Activated CD4-positive, alpha-beta T cell treated with anti-CD3 and anti-CD28 coated beads, Interleukin-2, amount 10 ng/mL, durations not matched to agents 7 days and 5 days (primary cell): ENCODE measurements around the gene DUSP7. TPM values are rescaled to one million over a fixed set of nuclear protein-coding genes. Genes with fewer than 3 reads are reported as not detected.

Experiments used
- CTCF ChIA-PET: fragments of 350-600 bp; sonication (Branson Sonifier 250); formaldehyde crosslinking; loops from one replicate; lab custom pipeline; 2021; ENCODE audit warnings: antibody characterized with exemption; lab: Charles Lee
- POLR2A ChIA-PET: fragments of 350-600 bp; sonication (Branson Sonifier 250); formaldehyde crosslinking; loops from one replicate; lab custom pipeline; 2021; ENCODE audit warnings: antibody characterized with exemption; lab: Charles Lee
- DNase-seq: peaks from one replicate; pipeline ENCODE4 v3.0.0-alpha.2; 2020
- H3K27ac Mint-ChIP-seq: one replicate; pipeline ENCODE4 v1.8.0; 2021; ENCODE audit warnings: mild to moderate bottlenecking, moderate library complexity, mixed read lengths
- H3K27me3 Mint-ChIP-seq: one replicate; pipeline ENCODE4 v1.8.0; 2021; ENCODE audit warnings: mixed read lengths
- H3K36me3 Mint-ChIP-seq: one replicate; pipeline ENCODE4 v1.8.0; 2021; ENCODE audit warnings: low read depth, mixed read lengths
- H3K4me1 Mint-ChIP-seq: one replicate; pipeline ENCODE4 v1.8.0; 2021; ENCODE audit warnings: mixed read lengths
- H3K4me3 Mint-ChIP-seq: one replicate; pipeline ENCODE4 v1.8.0; 2021; ENCODE audit warnings: mild to moderate bottlenecking, moderate library complexity, mixed read lengths
- H3K9me3 Mint-ChIP-seq: one replicate; pipeline ENCODE4 v1.8.0; 2021; ENCODE audit warnings: mixed read lengths
- total RNA-seq, 2 experiments: library from RNA; stranded (reverse); gene quantifications; one replicate each; pipeline ENCODE4 v1.2.3, GENCODE V29; 2021

Gene DUSP7, protein sequence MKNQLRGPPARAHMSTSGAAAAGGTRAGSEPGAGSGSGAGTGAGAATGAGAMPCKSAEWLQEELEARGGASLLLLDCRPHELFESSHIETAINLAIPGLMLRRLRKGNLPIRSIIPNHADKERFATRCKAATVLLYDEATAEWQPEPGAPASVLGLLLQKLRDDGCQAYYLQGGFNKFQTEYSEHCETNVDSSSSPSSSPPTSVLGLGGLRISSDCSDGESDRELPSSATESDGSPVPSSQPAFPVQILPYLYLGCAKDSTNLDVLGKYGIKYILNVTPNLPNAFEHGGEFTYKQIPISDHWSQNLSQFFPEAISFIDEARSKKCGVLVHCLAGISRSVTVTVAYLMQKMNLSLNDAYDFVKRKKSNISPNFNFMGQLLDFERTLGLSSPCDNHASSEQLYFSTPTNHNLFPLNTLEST
- 10 to 100 TPM; 38.3 to 42.0 TPM for total RNA-seq

DNA sequence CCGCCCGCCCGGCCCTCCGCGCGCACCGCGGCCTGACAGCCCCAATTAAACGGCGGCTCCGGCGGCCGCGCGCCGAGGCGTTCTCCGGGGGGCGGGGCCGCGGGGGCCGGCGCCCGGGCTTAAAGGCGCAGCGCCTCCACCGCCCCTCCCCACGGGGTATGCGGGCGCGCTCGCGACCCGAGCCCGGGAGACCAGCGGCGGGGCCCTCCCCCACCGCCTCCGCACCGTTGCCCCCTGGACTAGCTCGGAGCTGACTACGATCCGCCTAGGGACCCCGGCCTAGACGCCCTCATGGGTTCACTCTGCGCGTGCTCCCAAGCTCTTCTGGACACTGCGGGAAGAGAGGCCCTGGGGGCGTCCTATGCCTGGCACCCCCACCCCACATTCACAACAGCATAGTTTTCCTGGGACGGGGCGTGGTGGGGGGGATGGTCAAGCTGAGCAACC is at the start of gene DUSP7:
TSS of gene DUSP7 (minus strand) at position 51 of the 447 bp plus-strand sequence. CDS start 205 bp downstream, outside the sequence.
- ChIA-PET CTCF (interaction anchor here (0.5 to 2.3 kb wide), 18 partner anchors 13 to 461 kb away, joined by 3 to 12 read pairs (median 4); partner anchors contain the start of genes ACY1, PARP3, RPL29 and RRP9), POLR2A (no interaction called here)
- no peaks in the 10 kb centered on the region for H3K27me3 Mint-ChIP-seq
- peak within 1 kb of the TSS; percentile 87 for H3K4me3 Mint-ChIP-seq
- H3K27ac Mint-ChIP-seq, result peak within 1 kb of the TSS; percentile 95
- H3K4me1 Mint-ChIP-seq, result peaks cover 39% of the 10 kb centered on the region
- H3K36me3 Mint-ChIP-seq, result peaks cover 20% of the 10 kb centered on the region
- H3K9me3 Mint-ChIP-seq, result no peaks in the 10 kb centered on the region
- peak; percentile 73 for DNase-seq

DNA sequence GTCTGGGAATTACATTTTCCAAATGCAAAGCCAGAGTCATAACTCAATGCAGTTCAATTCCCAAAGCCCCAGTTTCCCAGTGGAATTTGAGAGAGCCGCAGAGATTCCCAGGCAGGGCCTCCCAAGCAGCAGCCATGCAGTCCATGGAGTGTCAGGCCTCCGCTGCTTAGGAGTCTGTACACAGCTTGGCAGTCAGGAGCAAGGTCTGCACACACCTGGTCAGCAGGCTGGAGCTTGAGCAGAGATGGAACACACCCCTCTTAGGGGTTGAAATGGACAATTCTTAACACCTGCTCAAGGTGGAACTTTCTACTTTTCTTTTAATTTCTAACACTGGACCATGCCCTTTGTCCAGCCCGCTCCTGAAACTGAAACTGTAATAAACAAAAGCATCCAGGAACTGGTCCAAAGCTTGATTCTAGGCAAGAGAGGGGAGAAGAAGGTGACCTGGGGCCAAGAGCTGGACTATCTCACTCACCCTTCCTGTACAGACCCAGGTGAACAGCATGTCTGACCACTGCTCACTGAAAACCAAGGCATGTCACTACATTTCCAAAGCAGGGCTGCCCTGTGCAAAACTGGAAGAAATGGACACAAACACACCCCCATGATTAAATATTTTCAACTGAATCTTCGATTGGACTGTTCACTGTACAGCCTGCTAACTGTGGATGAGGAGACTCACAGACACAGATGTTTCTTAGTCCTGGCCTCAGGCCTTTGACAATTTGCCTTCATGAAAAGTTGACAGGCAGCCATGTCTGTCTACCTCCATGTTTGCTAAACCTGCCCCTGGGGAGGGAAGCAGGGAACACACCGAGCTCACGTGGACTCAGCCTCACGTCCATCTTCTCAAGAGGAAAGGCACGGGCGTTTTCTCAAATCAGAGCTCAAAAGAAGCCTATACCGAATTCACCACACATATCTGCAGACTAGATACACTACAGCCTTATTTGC is 48.6 kb upstream of the DUSP7 start:
- no peaks in the 10 kb centered on the region for H3K27me3 Mint-ChIP-seq
- ChIA-PET POLR2A (no interaction called here), CTCF (interaction anchor here (0.6 kb wide), 1 partner anchor 93 kb away, joined by 3 read pairs; no protein-coding TSS in a partner anchor)
- H3K4me3 Mint-ChIP-seq, result no peak overlapping the region
- H3K27ac Mint-ChIP-seq, result no peak overlapping the region
- peaks cover 5% of the 10 kb centered on the region for H3K9me3 Mint-ChIP-seq
- peaks cover 33% of the 10 kb centered on the region for H3K36me3 Mint-ChIP-seq
- no peaks in the 10 kb centered on the region for H3K4me1 Mint-ChIP-seq
- no peak for DNase-seq

DNA sequence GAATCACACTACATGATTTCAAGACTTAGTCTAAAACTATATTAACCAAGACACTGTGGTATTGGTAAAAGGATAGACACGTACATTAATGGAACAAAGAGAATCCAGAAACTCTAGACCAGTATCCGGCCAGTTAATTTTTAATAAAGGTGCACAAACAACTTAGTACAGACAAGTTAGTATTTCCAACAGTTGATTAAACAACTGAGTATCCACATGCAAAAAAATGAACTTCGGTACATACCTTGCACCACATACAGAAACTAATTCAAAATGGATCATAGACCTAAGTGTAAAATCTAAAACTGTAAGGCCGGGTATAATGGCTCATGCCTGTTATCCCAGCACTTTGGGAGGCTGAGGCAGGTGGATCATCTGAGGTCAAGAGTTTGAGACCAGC is 46.6 kb upstream of the DUSP7 start:
- no peak overlapping the region for H3K4me3 Mint-ChIP-seq
- CTCF ChIA-PET, result no interaction called here
- H3K4me1 Mint-ChIP-seq, result no peaks in the 10 kb centered on the region
- peaks cover 32% of the 10 kb centered on the region for H3K36me3 Mint-ChIP-seq
- no peak overlapping the region for H3K27ac Mint-ChIP-seq
- peaks cover 5% of the 10 kb centered on the region for H3K9me3 Mint-ChIP-seq
- DNase-seq, result no peak
- H3K27me3 Mint-ChIP-seq, result no peaks in the 10 kb centered on the region
- POLR2A ChIA-PET, result no interaction called here

DNA sequence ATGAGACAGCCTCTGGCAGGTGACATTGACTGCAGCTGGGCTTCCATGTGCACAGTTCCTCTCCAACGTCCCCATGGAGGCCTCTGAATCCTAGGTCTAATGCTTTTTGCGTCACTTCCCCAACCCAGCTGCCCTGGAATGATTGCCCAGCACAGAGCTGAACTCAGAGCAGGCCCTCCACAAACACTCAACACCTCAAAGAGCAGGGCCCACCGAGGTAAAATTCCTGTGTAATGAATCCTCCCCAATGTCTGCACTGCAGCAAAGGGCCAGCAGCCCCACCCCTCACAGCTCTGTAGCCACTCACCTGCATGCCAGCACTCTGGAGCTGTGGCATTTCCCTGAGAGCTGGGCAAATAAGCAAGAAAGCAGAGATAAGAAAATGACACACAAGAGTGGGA is 42.6 kb upstream of the DUSP7 start:
- ChIA-PET CTCF (no interaction called here), POLR2A (no interaction called here)
- Mint-ChIP-seq H3K27me3 (no peaks in the 10 kb centered on the region), H3K9me3 (peaks cover 5% of the 10 kb centered on the region), H3K4me1 (no peaks in the 10 kb centered on the region), H3K27ac (no peak overlapping the region), H3K36me3 (peaks cover 29% of the 10 kb centered on the region), H3K4me3 (no peak overlapping the region)
- DNase-seq, result no peak

DNA sequence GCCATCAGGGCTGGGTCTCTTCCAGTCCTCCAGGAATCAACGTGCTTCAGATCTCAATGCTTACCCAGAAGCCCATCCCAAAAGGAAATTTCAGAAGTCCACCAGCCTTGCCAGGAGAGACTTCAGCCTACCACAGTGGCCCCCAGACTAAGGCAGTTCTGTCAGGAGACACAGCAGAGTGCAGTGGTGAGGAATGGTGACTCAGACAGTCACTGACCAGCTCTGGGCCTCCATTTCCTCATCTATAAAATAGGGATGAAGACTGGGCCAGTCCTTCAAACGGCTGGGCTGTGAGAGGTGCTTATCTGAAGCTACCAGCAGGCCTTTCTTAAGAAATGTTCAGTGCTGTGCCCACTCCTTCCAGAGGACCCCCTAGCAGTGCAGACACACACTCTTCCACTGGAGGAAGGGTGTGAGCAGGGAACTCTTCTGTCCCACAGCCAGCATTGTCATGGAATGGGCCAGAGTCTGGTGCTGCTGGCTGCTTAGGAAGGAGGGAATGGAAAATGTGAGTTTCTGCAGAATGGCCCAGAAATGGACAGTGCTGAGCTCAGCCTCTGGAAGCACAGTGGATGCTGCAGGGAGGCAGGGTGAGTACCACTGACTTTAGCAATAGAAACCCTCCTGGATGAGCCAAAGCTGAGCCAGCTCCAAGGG is 41.6 kb upstream of the DUSP7 start:
- H3K27ac Mint-ChIP-seq, result peak overlapping the region; percentile 4
- H3K27me3 Mint-ChIP-seq, result no peaks in the 10 kb centered on the region
- no peaks in the 10 kb centered on the region for H3K4me1 Mint-ChIP-seq
- H3K36me3 Mint-ChIP-seq, result peaks cover 25% of the 10 kb centered on the region
- ChIA-PET POLR2A (no interaction called here), CTCF (no interaction called here)
- no peak for DNase-seq
- no peak overlapping the region for H3K4me3 Mint-ChIP-seq
- peaks cover 5% of the 10 kb centered on the region for H3K9me3 Mint-ChIP-seq

DNA sequence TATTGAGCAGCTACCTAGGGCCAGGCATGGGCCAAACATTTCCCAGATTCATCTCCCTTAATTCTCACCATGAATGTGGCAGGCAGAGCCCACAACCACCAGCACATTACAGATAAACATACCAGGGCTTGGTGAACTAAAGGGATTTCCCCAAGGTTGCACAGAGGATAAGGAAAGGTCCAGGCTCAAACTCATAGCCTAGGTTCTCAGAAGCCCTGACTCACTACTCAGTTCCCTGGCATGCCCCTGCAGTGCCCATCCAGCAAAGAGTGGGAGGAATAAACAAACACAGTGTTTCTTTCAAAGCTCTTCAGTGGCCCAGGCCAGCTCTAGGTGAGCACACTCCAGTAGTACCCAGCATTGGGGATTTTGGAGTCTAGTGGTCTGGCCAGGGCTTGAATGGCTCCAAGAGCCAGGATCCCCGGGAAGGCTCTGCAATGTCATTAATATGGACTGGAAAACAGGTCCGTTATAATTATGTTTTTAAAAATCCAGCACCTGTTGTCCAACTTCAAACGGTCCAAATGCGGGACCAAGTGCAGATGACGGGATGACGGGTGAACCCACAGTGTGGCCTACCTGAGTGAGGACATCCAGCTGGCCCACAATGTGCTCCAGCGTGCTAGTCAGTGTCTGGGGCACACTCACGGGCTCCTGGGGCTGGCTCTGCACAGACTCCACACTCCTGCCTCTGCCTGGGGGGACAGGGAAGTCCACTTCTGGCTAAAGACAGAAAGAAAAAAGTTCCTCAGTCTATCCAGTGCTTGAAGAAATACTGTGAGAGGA is 39.8 kb upstream of the DUSP7 start:
- Mint-ChIP-seq H3K9me3 (no peaks in the 10 kb centered on the region), H3K27ac (no peak overlapping the region), H3K36me3 (peaks cover 11% of the 10 kb centered on the region), H3K4me1 (no peaks in the 10 kb centered on the region), H3K27me3 (no peaks in the 10 kb centered on the region), H3K4me3 (no peak overlapping the region)
- POLR2A ChIA-PET, result no interaction called here
- CTCF ChIA-PET, result no interaction called here
- no peak for DNase-seq

DNA sequence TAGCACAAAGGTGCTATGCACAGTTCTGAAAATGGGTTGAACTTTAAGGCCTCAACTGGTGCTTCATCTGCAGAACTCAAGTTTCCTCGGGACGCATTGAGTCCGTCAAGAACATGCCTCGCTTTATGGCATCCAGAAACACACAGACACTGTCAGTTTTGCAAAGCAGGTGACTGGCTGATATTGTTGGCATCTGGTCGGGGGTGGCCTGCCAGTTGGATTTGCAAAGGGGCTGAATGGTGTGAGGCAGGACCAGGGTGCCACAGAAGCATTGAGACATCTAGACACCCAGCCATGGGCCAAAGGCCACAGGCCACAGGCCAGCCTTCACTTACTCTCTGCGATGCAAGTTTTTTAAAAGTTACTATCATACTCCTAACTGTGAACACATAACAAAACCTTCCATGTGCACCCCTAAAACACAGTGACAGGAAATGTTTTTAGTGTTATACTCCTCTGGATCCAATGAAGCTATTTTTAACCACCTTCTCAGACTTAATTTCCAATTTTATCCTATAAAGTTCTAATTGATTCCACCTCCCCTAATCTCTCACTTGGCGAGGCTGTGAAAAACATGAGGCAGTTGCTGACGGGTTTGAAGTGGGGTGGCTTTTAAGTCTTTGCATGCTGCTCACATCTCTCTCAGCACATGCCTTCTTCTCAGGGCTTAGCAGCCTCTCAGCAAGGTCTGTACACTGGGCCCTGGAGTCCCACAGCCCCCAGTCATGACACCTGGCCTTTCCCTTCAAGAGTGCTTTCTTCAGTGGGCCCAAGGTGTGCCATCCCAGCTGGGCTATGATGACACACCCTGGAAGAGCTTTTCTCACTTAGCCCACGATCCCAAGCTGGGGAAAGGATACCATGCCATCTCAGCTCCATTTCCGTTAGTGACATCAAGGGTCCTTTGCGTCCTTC is 38.5 kb upstream of the DUSP7 start:
- Mint-ChIP-seq H3K27ac (no peak overlapping the region), H3K36me3 (no peaks in the 10 kb centered on the region), H3K4me3 (no peak overlapping the region), H3K4me1 (no peaks in the 10 kb centered on the region), H3K9me3 (no peaks in the 10 kb centered on the region), H3K27me3 (no peaks in the 10 kb centered on the region)
- ChIA-PET POLR2A (no interaction called here), CTCF (interaction anchor here (1.1 kb wide), 1 partner anchor 90 kb away, joined by 3 read pairs; no protein-coding TSS in a partner anchor)
- no peak for DNase-seq

DNA sequence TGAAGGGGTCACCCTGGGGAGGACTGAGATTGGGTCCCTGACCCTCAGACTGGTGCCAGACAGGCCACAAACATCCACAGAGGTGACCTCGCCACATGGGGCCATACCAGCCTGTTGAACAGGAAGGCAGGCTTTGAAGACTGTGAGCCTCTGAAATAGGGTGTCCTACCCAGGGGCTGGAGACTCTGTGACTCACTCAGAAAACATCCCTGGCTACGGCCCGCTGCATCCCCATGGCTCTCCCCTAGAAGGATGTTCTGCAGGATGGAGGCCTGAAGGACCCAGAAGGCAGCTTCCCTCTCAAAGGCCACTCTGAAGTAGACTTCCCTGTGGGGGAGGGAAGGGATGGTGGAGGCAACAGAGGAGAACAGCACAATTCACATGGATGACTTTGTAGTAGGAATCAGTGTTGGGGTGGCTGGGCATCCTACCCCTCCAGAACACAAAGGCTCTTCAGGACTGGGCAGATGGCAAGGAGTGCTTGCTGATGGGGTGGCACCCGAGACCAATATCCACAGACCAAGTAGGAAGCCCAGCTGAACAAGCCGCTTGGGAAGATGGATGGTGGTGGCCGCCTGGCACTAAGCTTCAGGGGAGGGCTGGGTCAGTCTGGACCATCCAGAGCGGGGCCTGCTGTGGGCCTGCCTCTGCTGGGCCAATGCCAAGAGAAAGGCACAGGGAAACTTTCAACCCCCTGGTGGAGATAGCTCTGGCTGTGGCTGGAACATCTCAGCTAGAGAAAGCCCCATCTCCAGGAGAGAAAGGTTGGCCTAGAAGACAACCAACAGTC is 37.6 kb upstream of the DUSP7 start:
- ChIA-PET POLR2A (no interaction called here), CTCF (interaction anchor here (0.7 to 1.1 kb wide), 2 partner anchors 50 to 89 kb away, joined by 3 read pairs; no protein-coding TSS in a partner anchor)
- Mint-ChIP-seq H3K36me3 (no peaks in the 10 kb centered on the region), H3K27me3 (no peaks in the 10 kb centered on the region), H3K9me3 (no peaks in the 10 kb centered on the region), H3K27ac (peak overlapping the region; percentile 48), H3K4me3 (no peak overlapping the region), H3K4me1 (no peaks in the 10 kb centered on the region)
- DNase-seq, result no peak

DNA sequence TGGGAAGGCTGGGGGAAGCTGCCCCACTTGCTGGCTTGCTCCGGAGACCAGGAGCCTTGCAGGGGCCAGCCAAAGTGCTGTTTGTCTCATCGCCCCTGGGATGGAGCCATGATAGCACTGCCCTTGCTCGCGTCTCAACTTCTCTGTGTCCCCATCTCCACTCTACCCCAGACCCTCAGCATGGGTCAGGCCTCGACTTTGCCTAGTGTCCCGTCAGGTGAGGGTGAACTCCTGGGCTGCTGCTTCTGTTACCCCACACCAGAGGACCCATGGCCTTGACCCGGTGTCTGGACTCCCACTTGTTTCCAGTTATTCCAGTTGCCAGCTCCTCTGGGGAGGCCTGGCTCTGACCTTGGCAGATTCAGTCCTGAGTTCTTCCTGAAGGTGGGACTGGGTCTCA is 36.5 kb upstream of the DUSP7 start:
- ChIA-PET POLR2A (no interaction called here), CTCF (interaction anchor here (0.7 to 1.2 kb wide), 2 partner anchors 20 to 51 kb away, joined by 3 read pairs; no protein-coding TSS in a partner anchor)
- no peaks in the 10 kb centered on the region for H3K9me3 Mint-ChIP-seq
- H3K36me3 Mint-ChIP-seq, result no peaks in the 10 kb centered on the region
- no peaks in the 10 kb centered on the region for H3K27me3 Mint-ChIP-seq
- H3K4me3 Mint-ChIP-seq, result no peak overlapping the region
- peaks cover under 1% of the 10 kb centered on the region for H3K4me1 Mint-ChIP-seq
- H3K27ac Mint-ChIP-seq, result no peak overlapping the region
- DNase-seq, result no peak

DNA sequence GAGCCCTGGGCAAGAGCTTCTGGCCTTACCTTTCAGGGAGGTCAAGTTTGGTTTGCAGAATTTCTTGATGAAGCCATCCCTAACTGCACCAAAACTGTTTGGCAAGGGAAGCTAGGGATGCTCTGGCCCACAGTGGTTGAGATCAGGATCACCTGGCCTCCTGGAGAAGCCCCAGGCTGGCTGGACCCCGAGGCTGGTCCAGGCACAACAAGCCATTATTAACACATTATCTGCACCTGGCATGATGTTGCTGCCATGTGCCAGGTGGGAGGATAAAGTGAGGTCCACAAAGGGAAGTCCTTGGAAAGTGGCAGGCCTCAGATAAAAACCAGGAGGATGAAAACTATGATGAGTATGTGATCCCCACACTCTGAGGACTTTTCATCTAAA is 35.9 kb upstream of the DUSP7 start:
- Mint-ChIP-seq H3K4me1 (peaks cover 6% of the 10 kb centered on the region), H3K27ac (no peak overlapping the region), H3K4me3 (no peak overlapping the region), H3K27me3 (no peaks in the 10 kb centered on the region), H3K36me3 (no peaks in the 10 kb centered on the region), H3K9me3 (no peaks in the 10 kb centered on the region)
- CTCF ChIA-PET, result interaction anchor here (0.9 to 1.2 kb wide), 3 partner anchors 20 to 92 kb away, joined by 3 read pairs; no protein-coding TSS in a partner anchor
- DNase-seq, result no peak
- POLR2A ChIA-PET, result no interaction called here
